Neural cell (in vitro differentiated cells): ENCODE measurements around the gene GABRD. TPM values are rescaled to one million over a fixed set of nuclear protein-coding genes. Genes with fewer than 3 reads are reported as not detected.

ENCODE experiments used
- H2AFZ ChIP-seq: fragments of 200-600, 300-800 bp; sonication (generic), shearing (Covaris generic); 2 replicates; pipeline ENCODE4 v1.6.0; 2014; ENCODE audit warnings: low read depth, mild to moderate bottlenecking, antibody characterized with exemption, low read length, moderate library complexity
- H3F3A ChIP-seq: fragments of 200-600 bp; shearing (Covaris generic); 2 replicates; pipeline ENCODE4 v1.6.1; 2016; ENCODE audit warnings: mild to moderate bottlenecking, moderate library complexity, mixed read lengths, antibody characterized with exemption, low read length; ENCODE audit not compliant: insufficient read depth, poor library complexity, severe bottlenecking
- H3K27ac ChIP-seq: fragments of 200-600, 300-800 bp; sonication (generic), shearing (Covaris generic); 2 replicates; pipeline ENCODE4 v1.5.1; 2014; ENCODE audit warnings: mild to moderate bottlenecking, low read length, moderate library complexity
- H3K27me3 ChIP-seq: fragments of 300-800, 200-600 bp; sonication (generic), shearing (Covaris generic); 2 replicates; pipeline ENCODE4 v1.6.0; 2014; ENCODE audit warnings: mild to moderate bottlenecking, low read depth, low read length, moderate library complexity; ENCODE audit not compliant: insufficient read depth
- H3K36me3 ChIP-seq: fragments of 300-800, 200-600 bp; sonication (generic), shearing (Covaris generic); 2 replicates; pipeline ENCODE4 v1.5.1; 2014; ENCODE audit warnings: mild to moderate bottlenecking, antibody characterized with exemption, low read length, moderate library complexity; ENCODE audit not compliant: insufficient read depth
- H3K4me2 ChIP-seq: fragments of 300-800, 200-600 bp; sonication (generic), shearing (Covaris generic); 2 replicates; pipeline ENCODE4 v1.6.0; 2014; ENCODE audit warnings: mild to moderate bottlenecking, low read length
- H3K4me3 ChIP-seq: fragments of 300-800, 200-600 bp; sonication (generic), shearing (Covaris generic); 2 replicates; pipeline ENCODE4 v1.5.1; 2014; ENCODE audit warnings: mild to moderate bottlenecking, low read length, moderate library complexity
- H3K79me2 ChIP-seq: fragments of 200-600 bp; shearing (Covaris generic); replicated peaks from 2 replicates; pipeline ENCODE4 v1.6.0; 2014; ENCODE audit warnings: mild to moderate bottlenecking, low read length, moderate library complexity; ENCODE audit not compliant: insufficient read depth
- H3K9ac ChIP-seq: fragments of 300-800, 200-600 bp; sonication (generic), shearing (Covaris generic); 2 replicates; pipeline ENCODE4 v1.6.1; 2016; ENCODE audit warnings: mild to moderate bottlenecking, low read length, mixed read lengths
- H3K9me2 ChIP-seq: fragments of 200-600 bp; shearing (Covaris generic); 2 replicates; pipeline ENCODE4 v1.6.1; 2016; ENCODE audit warnings: mild to moderate bottlenecking, low read length, mixed read lengths; ENCODE audit not compliant: insufficient read depth
- H3K9me3 ChIP-seq: fragments of 200-600, 300-800 bp; sonication (generic), shearing (Covaris generic); 2 replicates; pipeline ENCODE4 v1.6.1; 2016; ENCODE audit warnings: mild to moderate bottlenecking, mixed run types, low read length, moderate library complexity, mixed read lengths
- H4K20me1 ChIP-seq: fragments of 200-600 bp; shearing (Covaris generic); 2 replicates; pipeline ENCODE4 v1.6.1; 2016; ENCODE audit warnings: mild to moderate bottlenecking, mixed run types; ENCODE audit not compliant: insufficient read depth
- EP300 ChIP-seq: fragments of 450-650 bp; conservative IDR thresholded peaks from 2 replicates; pipeline ENCODE4 v1.6.1; 2014; ENCODE audit warnings: antibody characterized with exemption, mild to moderate bottlenecking, moderate library complexity; ENCODE audit not compliant: poor library complexity, severe bottlenecking
- EZH2 ChIP-seq: fragments of 200-600, 300-800 bp; shearing (Covaris generic), sonication (generic); IDR thresholded peaks from 2 replicates; pipeline ENCODE4 v1.6.1; 2014; ENCODE audit warnings: antibody characterized with exemption, low read length, borderline replicate concordance, mild to moderate bottlenecking; ENCODE audit not compliant: insufficient read depth, poor library complexity, severe bottlenecking
- MXI1 ChIP-seq: fragments of 450-650 bp; conservative IDR thresholded peaks from 2 replicates; pipeline ENCODE4 v1.6.1; 2014; ENCODE audit warnings: antibody characterized with exemption, mild to moderate bottlenecking; ENCODE audit not compliant: poor library complexity, severe bottlenecking
- POLR2AphosphoS5 ChIP-seq: IDR thresholded peaks from 2 replicates; pipeline ENCODE4 v1.6.1; 2012
- RAD21 ChIP-seq: fragments of 450-650 bp; conservative IDR thresholded peaks from 2 replicates; pipeline ENCODE4 v1.6.1; 2014; ENCODE audit warnings: antibody characterized with exemption, mild to moderate bottlenecking, moderate library complexity
- SMC3 ChIP-seq: fragments of 450-650 bp; conservative IDR thresholded peaks from 2 replicates; pipeline ENCODE4 v1.6.1; 2014; ENCODE audit warnings: antibody characterized with exemption, mild to moderate bottlenecking, moderate library complexity; ENCODE audit not compliant: poor library complexity
- TAF1 ChIP-seq: IDR thresholded peaks from 2 replicates; pipeline ENCODE4 v1.6.1; 2012; ENCODE audit warnings: low read depth
- polyA plus RNA-seq: library from polyadenylated mRNA; depleted of rRNA; stranded (reverse); fragments of >200 nt; gene quantifications from 2 replicates; pipeline ENCODE4 v1.2.3, GENCODE V29; 2014
- TF ChIP-seq, protein P1 (sequence below): IDR thresholded peaks from 2 replicates; pipeline ENCODE4 v1.6.1; 2012; ENCODE audit warnings: borderline replicate concordance
- TF ChIP-seq, protein P2 (sequence below): fragments of 450-650 bp; IDR thresholded peaks from 2 replicates; pipeline ENCODE4 v1.5.1; 2014; ENCODE audit warnings: antibody characterized with exemption, mild to moderate bottlenecking, moderate library complexity; ENCODE audit not compliant: poor library complexity, severe bottlenecking

Gene GABRD
- polyA plus RNA-seq, 1 donor from 2014 or later = 0.85 TPM

DNA sequence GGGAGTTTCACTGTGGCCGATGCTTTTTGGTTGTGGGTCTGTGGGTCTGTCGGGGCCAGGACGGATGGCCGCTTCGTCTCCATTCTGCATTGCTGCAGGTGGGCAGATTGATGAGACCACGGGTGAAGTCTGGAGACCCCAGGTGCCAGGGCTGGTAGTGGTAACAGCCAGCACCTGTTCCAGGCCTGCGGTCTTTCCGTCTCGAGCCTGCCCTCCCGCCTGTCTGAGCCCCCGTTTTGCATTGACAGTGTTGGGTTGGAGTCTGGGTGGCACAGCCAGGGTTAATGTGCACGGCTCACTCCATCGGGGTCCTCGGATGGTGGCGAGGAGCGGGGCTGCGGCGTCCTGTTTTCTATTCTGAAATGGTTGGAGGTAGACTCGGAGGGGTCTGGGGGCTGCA is 55.3 kb downstream of the GABRD start:
- H3K27ac ChIP-seq = peak overlapping the region; percentile 74
- no peaks in the 10 kb centered on the region for H3K27me3 ChIP-seq
- H3K36me3 ChIP-seq = peaks cover 4% of the 10 kb centered on the region
- no peaks in the 10 kb centered on the region for H3K9me2 ChIP-seq
- H3K79me2 ChIP-seq = peaks cover 41% of the 10 kb centered on the region
- peak overlapping the region; percentile 78 for H3K4me3 ChIP-seq
- H2AFZ ChIP-seq = peak overlapping the region; percentile 73
- TF ChIP-seq MXI1 = no peak
- TF ChIP-seq POLR2AphosphoS5 = no peak
- TF ChIP-seq, protein P1, sequence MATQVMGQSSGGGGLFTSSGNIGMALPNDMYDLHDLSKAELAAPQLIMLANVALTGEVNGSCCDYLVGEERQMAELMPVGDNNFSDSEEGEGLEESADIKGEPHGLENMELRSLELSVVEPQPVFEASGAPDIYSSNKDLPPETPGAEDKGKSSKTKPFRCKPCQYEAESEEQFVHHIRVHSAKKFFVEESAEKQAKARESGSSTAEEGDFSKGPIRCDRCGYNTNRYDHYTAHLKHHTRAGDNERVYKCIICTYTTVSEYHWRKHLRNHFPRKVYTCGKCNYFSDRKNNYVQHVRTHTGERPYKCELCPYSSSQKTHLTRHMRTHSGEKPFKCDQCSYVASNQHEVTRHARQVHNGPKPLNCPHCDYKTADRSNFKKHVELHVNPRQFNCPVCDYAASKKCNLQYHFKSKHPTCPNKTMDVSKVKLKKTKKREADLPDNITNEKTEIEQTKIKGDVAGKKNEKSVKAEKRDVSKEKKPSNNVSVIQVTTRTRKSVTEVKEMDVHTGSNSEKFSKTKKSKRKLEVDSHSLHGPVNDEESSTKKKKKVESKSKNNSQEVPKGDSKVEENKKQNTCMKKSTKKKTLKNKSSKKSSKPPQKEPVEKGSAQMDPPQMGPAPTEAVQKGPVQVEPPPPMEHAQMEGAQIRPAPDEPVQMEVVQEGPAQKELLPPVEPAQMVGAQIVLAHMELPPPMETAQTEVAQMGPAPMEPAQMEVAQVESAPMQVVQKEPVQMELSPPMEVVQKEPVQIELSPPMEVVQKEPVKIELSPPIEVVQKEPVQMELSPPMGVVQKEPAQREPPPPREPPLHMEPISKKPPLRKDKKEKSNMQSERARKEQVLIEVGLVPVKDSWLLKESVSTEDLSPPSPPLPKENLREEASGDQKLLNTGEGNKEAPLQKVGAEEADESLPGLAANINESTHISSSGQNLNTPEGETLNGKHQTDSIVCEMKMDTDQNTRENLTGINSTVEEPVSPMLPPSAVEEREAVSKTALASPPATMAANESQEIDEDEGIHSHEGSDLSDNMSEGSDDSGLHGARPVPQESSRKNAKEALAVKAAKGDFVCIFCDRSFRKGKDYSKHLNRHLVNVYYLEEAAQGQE = no peak
- no peak for TF ChIP-seq RAD21
- TF ChIP-seq, protein P2, sequence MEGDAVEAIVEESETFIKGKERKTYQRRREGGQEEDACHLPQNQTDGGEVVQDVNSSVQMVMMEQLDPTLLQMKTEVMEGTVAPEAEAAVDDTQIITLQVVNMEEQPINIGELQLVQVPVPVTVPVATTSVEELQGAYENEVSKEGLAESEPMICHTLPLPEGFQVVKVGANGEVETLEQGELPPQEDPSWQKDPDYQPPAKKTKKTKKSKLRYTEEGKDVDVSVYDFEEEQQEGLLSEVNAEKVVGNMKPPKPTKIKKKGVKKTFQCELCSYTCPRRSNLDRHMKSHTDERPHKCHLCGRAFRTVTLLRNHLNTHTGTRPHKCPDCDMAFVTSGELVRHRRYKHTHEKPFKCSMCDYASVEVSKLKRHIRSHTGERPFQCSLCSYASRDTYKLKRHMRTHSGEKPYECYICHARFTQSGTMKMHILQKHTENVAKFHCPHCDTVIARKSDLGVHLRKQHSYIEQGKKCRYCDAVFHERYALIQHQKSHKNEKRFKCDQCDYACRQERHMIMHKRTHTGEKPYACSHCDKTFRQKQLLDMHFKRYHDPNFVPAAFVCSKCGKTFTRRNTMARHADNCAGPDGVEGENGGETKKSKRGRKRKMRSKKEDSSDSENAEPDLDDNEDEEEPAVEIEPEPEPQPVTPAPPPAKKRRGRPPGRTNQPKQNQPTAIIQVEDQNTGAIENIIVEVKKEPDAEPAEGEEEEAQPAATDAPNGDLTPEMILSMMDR = no peak
- TF ChIP-seq SMC3 = no peak
- no peak for TF ChIP-seq EZH2
- no peak for TF ChIP-seq EP300
- TF ChIP-seq TAF1 = no peak
- H3F3A ChIP-seq = no peaks in the 10 kb centered on the region
- peaks cover 11% of the 10 kb centered on the region for H3K9me3 ChIP-seq
- peak overlapping the region; percentile 78 for H3K4me2 ChIP-seq
- H3K9ac ChIP-seq = peak overlapping the region; percentile 81
- no peaks in the 10 kb centered on the region for H4K20me1 ChIP-seq

DNA sequence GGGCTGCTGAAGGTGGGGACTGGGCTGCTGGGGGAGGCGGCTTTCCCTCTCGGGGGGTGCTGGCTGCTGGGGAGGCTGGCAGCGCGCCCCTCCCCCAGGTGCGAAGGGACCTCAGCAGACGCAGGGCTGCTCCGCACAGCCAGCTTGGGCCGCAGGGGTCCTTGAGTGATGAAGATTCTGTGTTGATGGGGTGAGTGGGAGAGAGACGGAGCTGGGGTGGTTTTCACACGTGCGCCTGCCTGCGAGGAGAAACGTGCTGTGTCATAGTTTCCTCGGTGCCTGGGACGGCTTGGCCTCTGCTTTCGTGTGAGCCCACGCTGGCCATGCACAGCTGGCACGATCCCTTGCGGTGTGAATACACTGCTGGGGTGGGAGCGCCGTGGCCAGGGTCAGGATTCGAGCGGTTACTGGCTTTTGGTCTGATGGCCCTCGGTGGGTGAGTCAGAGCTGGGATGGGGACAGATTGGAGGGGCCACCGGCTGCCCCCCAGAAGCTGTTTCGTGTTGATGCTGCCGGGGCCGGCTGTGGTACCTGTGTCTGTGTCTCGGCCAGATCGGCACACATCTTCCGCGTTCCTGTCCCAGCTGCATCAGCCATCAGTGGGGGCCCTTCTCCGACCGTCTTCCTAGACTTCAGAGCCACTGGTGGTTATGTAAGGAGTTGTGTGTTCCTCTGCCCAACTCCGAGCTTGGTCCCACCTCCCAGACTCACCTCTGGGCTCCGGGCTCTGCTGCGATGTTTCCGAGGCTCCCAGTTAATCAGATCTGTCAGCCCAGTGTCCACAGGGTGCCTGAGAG is 56.0 kb downstream of the GABRD start:
- Histone ChIP-seq H3K36me3 (peaks cover 4% of the 10 kb centered on the region), H3K27ac (no peak overlapping the region), H3K4me3 (peak overlapping the region; percentile 78), H3K9ac (peak overlapping the region; percentile 81), H3K9me3 (peaks cover 11% of the 10 kb centered on the region), H3K79me2 (peaks cover 46% of the 10 kb centered on the region), H3F3A (no peaks in the 10 kb centered on the region), H3K9me2 (no peaks in the 10 kb centered on the region), H3K4me2 (peak overlapping the region; percentile 78), H3K27me3 (no peaks in the 10 kb centered on the region), H4K20me1 (no peaks in the 10 kb centered on the region), H2AFZ (no peak overlapping the region)
- no peak for TF ChIP-seq EZH2
- no peak for TF ChIP-seq MXI1
- TF ChIP-seq EP300 = no peak
- TF ChIP-seq, protein P1 = no peak
- no peak for TF ChIP-seq POLR2AphosphoS5
- no peak for TF ChIP-seq RAD21
- no peak for TF ChIP-seq TAF1
- TF ChIP-seq, protein P2 = no peak
- no peak for TF ChIP-seq SMC3
